Raji (cell line): ENCODE data around the gene CAMKK1.

Experiments
- POLR2A ChIP-seq: IDR thresholded peaks from 2 replicates; pipeline ENCODE4 v1.6.1; 2011; ENCODE audit warnings: low read depth, low read length, control low read depth; ENCODE audit not compliant: insufficient read depth

Gene CAMKK1

GRCh38 chr17:3879591-3880417, 13.0 kb downstream of the CAMKK1 start:
- TF ChIP-seq POLR2A, result no peak

- no peak for TF ChIP-seq POLR2A
Observed at GRCh38 chr17:3879186-3879585, 13.7 kb downstream of the CAMKK1 start.

GRCh38 chr17:3877220-3877619, 15.6 kb downstream of the CAMKK1 start:
- no peak for TF ChIP-seq POLR2A

- no peak for TF ChIP-seq POLR2A
Observed at GRCh38 chr17:3875317-3875716, 17.5 kb downstream of the CAMKK1 start.

- no peak for TF ChIP-seq POLR2A
Observed at GRCh38 chr17:3873862-3874261, 19.0 kb downstream of the CAMKK1 start.

- TF ChIP-seq POLR2A, result no peak
Observed at GRCh38 chr17:3870871-3871306, 22.0 kb downstream of the CAMKK1 start.

GRCh38 chr17:3867606-3868005, 25.2 kb downstream of the CAMKK1 start:
- TF ChIP-seq POLR2A, result no peak

- no peak for TF ChIP-seq POLR2A
Observed at GRCh38 chr17:3867106-3867505, 25.7 kb downstream of the CAMKK1 start.

GRCh38 chr17:3866276-3866675, 26.6 kb downstream of the CAMKK1 start:
- TF ChIP-seq POLR2A, result no peak

GRCh38 chr17:3865176-3865575, 27.7 kb downstream of the CAMKK1 start:
- TF ChIP-seq POLR2A, result no peak

GRCh38 chr17:3864534-3864933, 28.3 kb downstream of the CAMKK1 start:
- no peak for TF ChIP-seq POLR2A

GRCh38 chr17:3861761-3862681, 30.8 kb downstream of the CAMKK1 start:
- TF ChIP-seq POLR2A, result no peak

GRCh38 chr17:3860939-3861700, 31.7 kb downstream of the CAMKK1 start:
- TF ChIP-seq POLR2A, result no peak

GRCh38 chr17:3859940-3860339, 32.9 kb downstream of the CAMKK1 start:
- TF ChIP-seq POLR2A, result no peak
